Uterus (tissue), 2 donors: ENCODE results near the gene PDCD1.
"Not testable (repeated sequence)": the region's sequence is repeated elsewhere in the genome, so short reads cannot be mapped to it uniquely, and the experiment has no call there.

Experiments used
- CTCF ChIP-seq, 4 experiments: fragments of 200-600 bp in 2 of 4; fragments of 450-650 bp in 2 of 4; sonication (generic) in 2 of 4; IDR thresholded peaks; one replicate each; pipeline ENCODE4 v1.5.1; 2016 to 2019; ENCODE audit warnings: antibody characterized with exemption in 4 of 4, mild to moderate bottlenecking in 2 of 4, moderate library complexity in 1 of 4
- POLR2A ChIP-seq, 2 donors: fragments of 450-650 bp; IDR thresholded peaks; one replicate each; pipeline ENCODE4 v1.6.1; 2016; ENCODE audit warnings: antibody characterized with exemption in 2 of 2, mild to moderate bottlenecking in 1 of 2, moderate library complexity in 1 of 2

DNA sequence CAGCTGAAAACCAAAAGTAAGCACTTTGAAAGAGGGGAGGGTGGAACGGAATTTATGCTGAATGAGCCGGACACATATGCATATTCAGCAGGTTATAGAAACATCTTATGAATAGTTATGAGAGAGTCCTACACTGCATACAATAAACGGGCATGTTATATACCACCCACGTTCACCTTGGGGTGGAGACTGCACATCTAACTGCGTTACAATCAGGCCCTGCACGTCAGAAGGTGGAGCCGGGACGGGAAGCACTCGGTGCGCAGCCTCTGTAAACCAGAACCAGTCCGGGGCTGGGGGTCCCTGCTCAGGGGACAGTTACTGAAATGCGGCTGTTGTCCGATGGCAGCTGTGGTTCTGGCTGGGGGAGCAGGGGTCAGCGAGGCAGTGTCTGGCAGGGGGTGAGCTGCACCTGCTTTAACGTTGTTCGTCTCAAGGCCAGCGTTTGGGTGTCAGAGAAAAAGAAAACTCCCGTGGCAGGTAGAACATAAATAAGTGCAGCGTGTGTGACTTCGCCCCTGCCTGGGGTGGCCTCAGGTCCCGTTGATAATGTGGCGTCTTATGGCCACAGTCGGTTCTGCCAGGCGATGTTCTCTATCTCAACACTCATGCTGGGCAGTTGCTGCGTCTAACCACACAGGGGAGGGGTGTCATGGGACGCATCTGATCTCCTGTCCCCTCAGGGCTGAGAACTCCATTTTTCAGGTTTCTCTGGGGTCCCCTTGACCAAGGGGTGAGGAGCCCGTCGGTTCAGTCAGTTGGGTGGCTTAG lies 24.8 kb downstream of the PDCD1 start:
- not testable (repeated sequence) for TF ChIP-seq CTCF, POLR2A (IDR thresholded peaks at IDR 0.05)
